CD4-positive, alpha-beta T cell treated with Interleukin-6 for 4 hours (primary cell): ENCODE measurements around the gene KIF26B.

Experiments used
- DNase-seq: peaks from one replicate; pipeline ENCODE4 v3.0.0-alpha.2; 2020; ENCODE audit warnings: mixed read lengths

Gene KIF26B

DNA sequence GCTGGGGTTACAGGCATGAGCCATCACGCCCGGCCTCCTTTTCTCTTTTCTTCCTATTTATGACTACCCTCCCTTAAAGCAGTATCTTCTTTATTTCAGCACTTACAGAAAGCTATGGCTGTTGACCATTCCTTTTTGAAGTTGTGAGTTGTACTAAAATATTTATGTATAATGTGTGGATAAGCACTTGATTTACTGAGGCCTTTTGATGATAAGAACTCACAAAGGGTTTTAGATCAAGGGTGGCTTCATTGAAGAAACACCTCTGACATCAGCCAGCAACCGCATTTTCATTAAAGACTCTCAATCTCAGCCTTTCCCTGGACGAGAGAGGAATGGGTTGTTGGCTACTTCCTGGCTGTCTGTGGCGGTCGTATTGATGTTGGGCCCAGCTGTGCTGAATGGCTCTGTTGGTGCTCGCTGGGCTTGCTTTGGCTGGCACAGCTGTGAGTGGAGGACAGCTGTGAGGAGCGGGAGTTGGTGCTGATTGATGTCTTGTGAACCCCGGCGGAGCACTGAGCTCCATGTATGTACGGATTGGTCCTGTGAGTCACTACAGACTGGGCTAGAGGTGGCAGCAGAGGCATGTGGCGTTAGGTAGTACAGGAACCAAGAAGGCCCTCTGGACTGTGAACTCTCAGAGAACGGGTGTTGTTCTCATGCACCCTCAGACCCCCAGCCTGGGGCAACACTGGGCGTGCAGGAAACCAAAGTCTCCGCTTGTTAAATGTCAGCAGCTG is 208.8 kb downstream of the KIF26B start:
- DNase-seq = no peak

DNA sequence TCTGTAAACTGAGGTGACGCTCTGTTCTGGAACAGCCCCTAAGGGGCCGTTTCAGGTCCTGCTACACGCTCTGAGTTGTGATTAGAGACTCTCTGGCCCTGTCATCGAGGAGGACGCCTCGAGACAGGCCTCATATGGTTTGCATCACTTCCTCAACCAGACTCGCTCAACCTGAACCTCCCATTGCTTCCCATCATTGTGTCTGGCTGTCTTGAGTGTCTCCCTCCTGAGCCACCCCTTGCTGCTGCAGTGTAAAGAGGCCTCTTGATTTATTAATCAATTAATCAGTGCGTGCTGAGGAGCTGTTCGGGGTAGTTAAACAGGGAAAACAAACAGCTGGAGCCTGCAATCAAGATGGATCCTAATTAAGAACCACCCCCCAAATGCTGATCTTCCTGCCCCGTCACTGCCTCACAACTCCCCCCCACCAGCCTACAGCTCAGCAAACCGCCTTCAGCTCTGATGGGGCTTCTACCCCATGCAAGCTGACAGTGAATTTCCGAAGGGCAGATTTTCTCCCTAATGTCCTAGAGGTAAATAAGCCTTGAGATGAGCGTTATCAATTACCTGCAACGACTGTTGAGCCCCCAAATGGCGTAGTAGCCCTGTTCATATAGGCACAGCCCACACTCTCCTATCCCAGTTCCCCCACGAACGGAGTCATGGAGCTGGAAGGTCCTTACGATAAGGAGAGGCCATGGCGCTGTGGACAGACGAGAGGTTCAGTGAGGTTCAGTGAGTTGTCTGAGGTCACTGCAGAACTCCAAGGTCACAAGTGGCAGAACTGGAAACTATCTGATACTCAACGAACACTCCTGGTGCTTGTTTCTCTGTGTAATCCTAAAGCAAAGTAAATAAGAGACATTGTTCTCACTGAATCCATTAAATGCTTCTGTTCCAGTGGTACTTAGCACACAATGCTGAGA is 210.6 kb downstream of the KIF26B start:
- DNase-seq = no peak

DNA sequence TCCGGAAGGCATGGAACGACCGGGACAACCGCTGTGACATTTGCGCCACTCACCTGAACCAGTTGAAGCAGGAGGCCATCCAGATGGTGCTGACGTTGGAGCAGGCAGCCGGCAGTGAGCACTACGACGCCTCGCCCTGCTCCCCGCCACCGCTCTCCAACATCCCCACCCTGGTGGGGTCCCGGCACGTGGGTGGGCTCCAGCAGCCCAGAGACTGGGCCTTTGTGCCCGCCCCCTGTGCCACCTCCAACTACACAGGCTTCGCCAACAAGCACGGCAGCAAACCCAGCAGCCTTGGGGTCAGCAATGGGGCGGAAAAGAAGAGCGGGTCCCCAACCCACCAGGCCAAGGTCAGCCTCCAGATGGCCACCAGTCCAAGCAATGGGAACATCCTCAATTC is 212.1 kb downstream of the KIF26B start:
- no peak for DNase-seq

DNA sequence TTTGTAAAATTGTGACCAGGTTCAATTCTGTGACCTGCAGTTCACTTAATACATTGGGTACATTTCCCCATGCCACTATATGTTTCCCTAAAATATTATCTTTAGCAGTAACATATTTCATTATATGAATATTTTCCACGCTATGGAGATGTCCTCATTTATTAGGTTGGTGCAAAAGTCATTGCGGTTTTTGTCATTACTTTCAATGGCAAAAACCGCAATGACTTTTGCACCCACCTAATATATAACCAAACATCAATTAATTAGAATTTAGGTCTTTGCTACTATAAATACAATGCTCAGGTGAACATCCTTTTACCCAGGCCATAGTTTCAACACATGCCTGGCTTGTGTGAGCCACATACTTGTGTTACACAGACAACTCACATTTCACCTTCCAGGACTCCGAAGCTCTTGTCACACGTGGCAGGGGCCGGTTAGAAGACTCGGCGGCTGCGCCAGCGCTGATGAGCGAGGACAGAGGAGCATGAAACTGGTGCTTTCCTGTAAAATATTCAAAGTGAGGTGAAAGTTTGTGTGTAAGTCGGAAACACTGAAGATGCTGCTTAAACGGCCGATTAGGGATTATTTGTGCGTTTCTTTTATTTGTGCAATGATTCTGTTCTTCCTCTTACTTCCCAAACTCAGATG is 215.5 kb downstream of the KIF26B start:
- no peak for DNase-seq

- DNase-seq = no peak
Measured at GRCh38 chr1:245370905-245371581, 216.3 kb downstream of the KIF26B start.

- no peak for DNase-seq
Measured at GRCh38 chr1:245373131-245373530, 218.3 kb downstream of the KIF26B start.

DNA sequence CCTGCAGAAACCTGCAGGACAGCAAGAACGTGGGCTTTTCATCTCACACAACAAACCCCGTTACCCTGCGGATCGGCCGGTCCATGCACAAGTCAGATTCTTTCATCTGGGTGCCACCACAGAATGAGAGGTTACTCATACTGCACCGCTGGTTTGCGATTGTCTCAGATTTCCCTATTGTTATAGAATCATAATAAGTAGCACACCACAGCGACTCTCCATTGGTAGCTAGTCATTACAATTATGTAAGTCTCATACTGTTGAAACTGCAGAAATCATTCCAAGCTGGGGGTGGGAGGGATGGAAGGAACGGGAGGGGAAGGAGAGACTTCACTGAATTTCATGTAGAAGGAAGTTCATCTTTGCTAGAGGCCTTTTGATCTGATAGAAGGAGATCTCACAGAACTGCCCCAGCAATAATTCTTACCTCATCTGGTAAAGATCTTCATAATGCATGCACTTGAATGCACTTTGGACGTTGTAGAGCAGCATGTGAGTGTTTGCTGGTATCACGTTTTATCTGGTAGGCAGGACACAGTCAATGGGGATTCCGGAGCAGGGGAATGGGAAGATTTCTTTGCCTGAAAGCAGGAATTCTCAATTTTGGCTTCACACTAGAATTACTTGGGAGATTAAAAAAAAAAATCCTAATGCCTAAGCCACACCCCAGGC is 221.1 kb downstream of the KIF26B start:
- DNase-seq = no peak

DNA sequence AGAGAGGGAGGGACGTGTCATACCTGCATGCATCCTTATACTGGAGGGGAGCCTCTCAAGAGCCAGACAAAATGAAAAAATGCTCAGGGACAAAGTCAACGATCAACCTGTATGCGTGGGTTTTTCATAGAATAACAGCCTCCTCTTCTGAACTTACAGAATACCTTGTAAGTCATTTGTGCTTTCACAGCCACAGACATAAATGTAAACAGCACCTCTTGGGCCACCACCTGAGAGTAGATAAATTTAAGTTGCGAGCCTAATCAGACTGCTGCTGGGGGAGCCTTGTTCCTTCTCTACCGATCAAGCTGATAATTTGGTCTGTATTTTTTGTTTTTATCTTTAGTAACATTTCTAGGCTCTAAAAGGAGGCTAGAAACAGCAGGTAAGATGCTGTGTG is 223.1 kb downstream of the KIF26B start:
- no peak for DNase-seq

DNA sequence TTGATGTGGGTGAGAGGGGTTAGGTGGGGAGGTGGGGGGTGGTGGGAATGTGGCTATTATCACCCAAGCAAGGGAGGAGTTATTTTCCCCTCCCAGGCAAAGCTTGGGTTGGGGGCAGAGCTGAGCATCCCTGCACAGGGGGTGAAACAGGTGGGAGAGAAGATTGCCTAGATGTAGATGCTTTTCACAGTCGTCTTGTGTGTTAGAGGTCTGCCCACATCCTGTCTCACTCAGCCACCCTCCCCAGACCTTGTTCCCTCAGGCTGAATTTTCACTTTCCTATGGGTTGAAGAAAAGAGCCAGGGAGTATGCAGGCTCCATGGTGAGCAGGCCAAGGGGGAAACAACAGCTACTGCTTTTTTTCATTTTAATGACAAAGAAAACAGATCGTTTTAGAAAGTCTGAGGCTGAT is 223.5 kb downstream of the KIF26B start:
- no peak for DNase-seq

GRCh38 chr1:245378745-245379144 is 224.0 kb downstream of the KIF26B start:
- no peak for DNase-seq

GRCh38 chr1:245380790-245381535 is 226.2 kb downstream of the KIF26B start:
- DNase-seq = no peak

- DNase-seq = no peak
Measured at GRCh38 chr1:245382981-245383380, 228.2 kb downstream of the KIF26B start.

DNA sequence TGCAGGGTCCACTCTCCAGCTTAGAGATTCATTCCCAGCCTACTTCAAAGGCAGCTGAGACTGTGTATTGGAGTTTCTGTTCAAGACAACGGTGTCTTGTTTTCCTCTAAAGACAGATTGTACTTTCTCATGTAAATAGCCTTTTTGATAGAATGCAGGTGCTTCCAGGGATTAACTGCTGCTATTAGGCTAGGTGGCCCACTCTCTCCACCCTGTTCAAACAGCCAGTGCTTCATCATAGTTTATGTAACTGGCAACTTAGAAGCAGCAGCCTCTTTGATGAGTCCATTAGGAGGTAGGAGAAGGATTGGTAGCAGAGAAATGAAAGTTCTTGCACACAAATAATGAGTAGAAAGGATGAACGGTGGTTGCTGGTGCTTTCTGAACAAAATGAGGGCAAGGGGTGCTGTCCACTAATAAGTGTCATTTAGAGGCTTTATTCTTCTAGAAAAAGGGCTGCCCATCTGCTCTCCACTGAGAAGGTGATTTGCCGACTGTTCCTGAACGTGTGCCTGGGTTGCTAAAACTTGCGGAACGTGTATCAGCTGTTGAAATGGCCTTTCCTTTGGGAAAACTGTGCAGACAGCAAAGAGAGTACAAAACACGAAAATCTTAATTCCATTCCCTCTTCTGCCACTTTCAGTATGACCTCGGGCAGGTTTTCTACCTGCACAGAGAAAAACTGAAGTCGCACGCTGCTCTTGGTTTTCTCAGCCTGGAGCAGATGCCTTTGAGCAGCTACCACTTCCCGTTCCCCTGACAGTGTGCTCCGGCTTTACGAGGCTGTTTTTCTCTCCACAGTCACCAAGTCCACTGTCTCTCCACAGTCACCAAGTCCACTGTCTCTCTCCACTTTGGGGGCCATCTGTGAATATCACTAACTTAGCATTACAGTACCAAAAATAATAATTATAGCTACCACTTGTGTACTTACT is 228.9 kb downstream of the KIF26B start:
- no peak for DNase-seq

GRCh38 chr1:245386297-245386971 is 231.6 kb downstream of the KIF26B start:
- DNase-seq = no peak

DNA sequence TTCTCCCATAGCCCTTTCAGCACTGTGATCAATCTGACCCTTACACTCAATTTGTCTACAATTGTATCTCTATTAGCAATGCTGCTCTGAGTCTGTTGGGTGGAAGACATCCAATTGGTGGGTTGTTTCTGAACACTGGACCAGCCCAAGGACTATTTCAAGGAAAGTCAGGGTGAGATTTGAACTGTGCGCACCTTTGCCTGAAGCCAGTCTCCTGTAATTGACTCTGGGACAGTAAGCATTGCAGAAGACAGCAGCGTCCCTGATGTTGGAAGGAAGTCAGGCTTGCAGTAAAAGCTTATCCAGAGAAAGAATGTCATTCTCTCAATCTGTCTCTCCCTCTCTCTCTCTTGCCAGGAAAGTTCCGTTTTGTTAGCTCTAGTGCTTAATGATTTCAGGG is 233.9 kb downstream of the KIF26B start:
- DNase-seq = no peak

DNA sequence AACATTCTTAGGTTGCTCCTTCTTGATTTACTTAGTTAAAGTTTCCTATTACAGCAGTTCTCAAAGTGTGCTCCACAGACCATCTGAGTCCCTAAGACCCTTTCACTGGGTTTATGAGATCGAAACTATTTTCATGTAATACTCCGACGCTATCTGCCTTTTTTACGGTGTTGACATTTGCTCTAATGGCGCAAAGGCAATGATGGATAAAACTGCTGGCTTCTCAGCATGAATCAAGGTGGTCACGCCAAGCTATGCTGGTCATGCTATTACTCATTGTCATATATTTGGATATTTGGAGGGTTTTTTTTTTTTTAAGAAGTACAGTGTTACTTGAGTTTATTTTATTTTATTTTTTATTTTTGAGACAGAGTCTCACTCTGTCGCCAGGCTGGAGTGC is 235.1 kb downstream of the KIF26B start:
- DNase-seq = no peak

GRCh38 chr1:245390975-245391374 is 236.2 kb downstream of the KIF26B start:
- DNase-seq = no peak

GRCh38 chr1:245393694-245394093 is 238.9 kb downstream of the KIF26B start:
- no peak for DNase-seq

GRCh38 chr1:245395680-245396079 is 240.9 kb downstream of the KIF26B start:
- DNase-seq = no peak

DNA sequence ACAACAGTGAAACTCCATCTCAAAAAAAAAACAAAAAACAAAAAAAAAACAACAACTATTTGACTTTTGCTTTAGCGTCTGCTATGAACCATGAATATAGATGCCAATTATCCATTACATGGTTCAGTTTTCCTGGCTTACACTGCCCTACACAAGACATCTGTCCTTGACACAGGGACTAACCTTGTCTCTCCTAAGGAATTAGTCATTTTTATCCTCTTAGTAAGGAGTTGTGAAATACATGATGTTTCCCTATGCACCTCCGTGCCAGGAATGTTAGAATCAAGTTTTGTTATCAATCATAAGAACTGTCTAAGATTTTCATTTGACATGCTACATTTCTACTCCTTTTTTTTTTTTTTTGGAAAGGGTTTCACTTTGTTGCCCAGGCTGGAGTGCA is 241.8 kb downstream of the KIF26B start:
- DNase-seq = no peak
